Tibial nerve (tissue), 4 donors: ENCODE results near the gene C6orf52. TPM values are rescaled to one million over a fixed set of nuclear protein-coding genes. Genes with fewer than 3 reads are reported as not detected.
"Not testable (repeated sequence)": the region's sequence is repeated elsewhere in the genome, so short reads cannot be mapped to it uniquely, and the experiment has no call there.

Experiments
- DNase-seq, 2 donors: peaks; one replicate each; pipeline ENCODE4 v3.0.0-alpha.2; 2019; ENCODE audit warnings: low spot score in 2 of 2
- H3K27ac ChIP-seq, 4 donors: fragments of 200-600 bp; sonication (generic) in 3 of 4; one replicate each; pipeline ENCODE4 v1.5.1; 2017 to 2019; ENCODE audit warnings: mild to moderate bottlenecking in 1 of 4
- H3K27me3 ChIP-seq, 2 donors: fragments of 200-600 bp; sonication (generic) in 1 of 2; one replicate each; pipeline versions ENCODE4 v1.5.1 to v1.6.0; 2017 to 2019
- H3K36me3 ChIP-seq, 3 donors: fragments of 200-600 bp; sonication (generic); one replicate each; pipeline ENCODE4 v1.5.1; 2018 to 2019
- H3K4me1 ChIP-seq, 4 donors: fragments of 200-600 bp; sonication (generic) in 3 of 4; one replicate each; pipeline ENCODE4 v1.5.1; 2017 to 2019
- H3K4me3 ChIP-seq, 4 donors: fragments of 200-600 bp; sonication (generic) in 3 of 4; one replicate each; pipeline ENCODE4 v1.5.1; 2017 to 2019; ENCODE audit warnings: mild to moderate bottlenecking in 1 of 4, moderate library complexity in 1 of 4
- H3K9me3 ChIP-seq, 4 donors: fragments of 200-600 bp; sonication (generic) in 3 of 4; one replicate each; pipeline ENCODE4 v1.5.1; 2017 to 2019
- CTCF ChIP-seq, 5 experiments: fragments of 200-600 bp in 3 of 5; fragments of 450-650 bp in 2 of 5; sonication (generic) in 3 of 5; IDR thresholded peaks; one replicate each; pipeline ENCODE4 v1.5.1; 2016 to 2019; ENCODE audit warnings: antibody characterized with exemption in 5 of 5, mild to moderate bottlenecking in 3 of 5, moderate library complexity in 2 of 5
- EP300 ChIP-seq, 2 donors: sonication (generic); formaldehyde crosslinking; IDR thresholded peaks; one replicate each; pipeline ENCODE4 v1.6.1; 2017; ENCODE audit warnings: antibody characterized with exemption in 2 of 2, mild to moderate bottlenecking in 1 of 2
- POLR2A ChIP-seq, 2 donors: fragments of 450-650 bp; IDR thresholded peaks; one replicate each; pipeline ENCODE4 v1.6.1; 2017; ENCODE audit warnings: antibody characterized with exemption in 2 of 2, mild to moderate bottlenecking in 2 of 2, moderate library complexity in 2 of 2
- WGBS, 2 donors: methylation state at CpG; one replicate each; pipeline ENCODE4 v1.1.5; 2018; 5-methylcytosine and 5-hydroxymethylcytosine counted together
- total RNA-seq, 4 donors: library from RNA; depleted of rRNA; stranded (reverse); fragments of >200 nt; gene quantifications; one replicate each; pipeline ENCODE4 v1.1.0, GENCODE V29; 2016

The C6orf52 gene
- not detected for total RNA-seq

GRCh38 chr6:10694302-10695085 is at the start of gene C6orf52, which contains the start of gene PAK1IP1:
Gene C6orf52, minus strand, starts transcription at chr6:10694616. Its CDS starts 7,066 bp downstream, at chr6:10687550.
Gene PAK1IP1, plus strand, starts transcription at chr6:10694972. Its CDS starts 14 bp downstream, at chr6:10694986.
- 0% methylated on average over 53 of the region's 53 CpGs for WGBS, 2 donors
- TF ChIP-seq EP300 (IDR thresholded peaks at IDR 0.05) (peak; percentile 90 to 94), CTCF (IDR thresholded peaks at IDR 0.05) (peak in 1 of 5 experiments; percentile 26), POLR2A (IDR thresholded peaks at IDR 0.05) (peak; percentile 46 to 74)
- H3K27me3 ChIP-seq = no peaks in the 10 kb centered on the region
- peaks cover 3 to 43% (median 27%) of the 10 kb centered on the region in 4 donors for H3K4me1 ChIP-seq
- H3K27ac ChIP-seq = peak within 1 kb of the TSS; percentile 91 to 96 (median 94)
- DNase-seq = peak; percentile 85
- H3K4me3 ChIP-seq = peak within 1 kb of the TSS; percentile 66 to 90 (median 80)
- no peaks in the 10 kb centered on the region for H3K9me3 ChIP-seq
- H3K36me3 ChIP-seq = peaks cover 0 to 21% (median 0%) of the 10 kb centered on the region in 3 donors

GRCh38 chr6:10743515-10743914 is 49.1 kb upstream of the C6orf52 start:
- Histone ChIP-seq H3K4me3 (no peak overlapping the region), H3K4me1 (peaks cover under 1 to 12% (median 8%) of the 10 kb centered on the region in 4 donors), H3K27ac (no peak overlapping the region), H3K27me3 (no peaks in the 10 kb centered on the region), H3K36me3 (peaks cover 0 to 34% (median 0%) of the 10 kb centered on the region in 3 donors), H3K9me3 (no peaks in the 10 kb centered on the region)
- no peak for DNase-seq
- WGBS, 2 donors = 85 to 88% methylated on average over 6 of the region's 6 CpGs
- TF ChIP-seq CTCF (IDR thresholded peaks at IDR 0.05) = no peak
- no peak for TF ChIP-seq POLR2A (IDR thresholded peaks at IDR 0.05)
- TF ChIP-seq EP300 (IDR thresholded peaks at IDR 0.05) = no peak

GRCh38 chr6:10742251-10742650 is 47.8 kb upstream of the C6orf52 start:
- peaks cover 0 to 7% (median 3%) of the 10 kb centered on the region in 4 donors for H3K4me1 ChIP-seq
- no peak for TF ChIP-seq EP300 (IDR thresholded peaks at IDR 0.05)
- no peak for TF ChIP-seq POLR2A (IDR thresholded peaks at IDR 0.05)
- TF ChIP-seq CTCF (IDR thresholded peaks at IDR 0.05) = no peak
- H3K9me3 ChIP-seq = no peaks in the 10 kb centered on the region
- no peak overlapping the region for H3K4me3 ChIP-seq
- no peak for DNase-seq
- H3K27me3 ChIP-seq = no peaks in the 10 kb centered on the region
- H3K36me3 ChIP-seq = peaks cover 0 to 34% (median 0%) of the 10 kb centered on the region in 3 donors
- 87 to 89% methylated on average over 12 of the region's 12 CpGs for WGBS, 2 donors
- H3K27ac ChIP-seq = no peak overlapping the region

GRCh38 chr6:10741643-10742042 is 47.2 kb upstream of the C6orf52 start:
- peaks cover 0 to 34% (median 0%) of the 10 kb centered on the region in 3 donors for H3K36me3 ChIP-seq
- H3K9me3 ChIP-seq, H3K27ac ChIP-seq, H3K4me1 ChIP-seq, H3K4me3 ChIP-seq, DNase-seq, H3K27me3 ChIP-seq: not testable (repeated sequence)
- WGBS, 2 donors = 85 to 97% methylated on average over 4 of the region's 4 CpGs

GRCh38 chr6:10740061-10740460 is 45.6 kb upstream of the C6orf52 start:
- Histone ChIP-seq H3K9me3 (no peaks in the 10 kb centered on the region), H3K36me3 (peaks cover 0 to 31% (median 0%) of the 10 kb centered on the region in 3 donors), H3K27me3 (no peaks in the 10 kb centered on the region), H3K4me3 (no peak overlapping the region), H3K27ac (no peak overlapping the region), H3K4me1 (no peaks in the 10 kb centered on the region)
- no peak for DNase-seq
- TF ChIP-seq EP300 (IDR thresholded peaks at IDR 0.05) (no peak), POLR2A (IDR thresholded peaks at IDR 0.05) (no peak), CTCF (IDR thresholded peaks at IDR 0.05) (no peak)
